ENCODE measurements around the gene IL32. TPM values are rescaled to one million over a fixed set of nuclear protein-coding genes. Genes with fewer than 3 reads are reported as not detected.
A peak's percentile ranks its signal among the peaks of the same experiment; 100 is the strongest.

The IL32 gene
- total RNA-seq, 2 donors from 2014 or later = 184 to 238 TPM

DNA sequence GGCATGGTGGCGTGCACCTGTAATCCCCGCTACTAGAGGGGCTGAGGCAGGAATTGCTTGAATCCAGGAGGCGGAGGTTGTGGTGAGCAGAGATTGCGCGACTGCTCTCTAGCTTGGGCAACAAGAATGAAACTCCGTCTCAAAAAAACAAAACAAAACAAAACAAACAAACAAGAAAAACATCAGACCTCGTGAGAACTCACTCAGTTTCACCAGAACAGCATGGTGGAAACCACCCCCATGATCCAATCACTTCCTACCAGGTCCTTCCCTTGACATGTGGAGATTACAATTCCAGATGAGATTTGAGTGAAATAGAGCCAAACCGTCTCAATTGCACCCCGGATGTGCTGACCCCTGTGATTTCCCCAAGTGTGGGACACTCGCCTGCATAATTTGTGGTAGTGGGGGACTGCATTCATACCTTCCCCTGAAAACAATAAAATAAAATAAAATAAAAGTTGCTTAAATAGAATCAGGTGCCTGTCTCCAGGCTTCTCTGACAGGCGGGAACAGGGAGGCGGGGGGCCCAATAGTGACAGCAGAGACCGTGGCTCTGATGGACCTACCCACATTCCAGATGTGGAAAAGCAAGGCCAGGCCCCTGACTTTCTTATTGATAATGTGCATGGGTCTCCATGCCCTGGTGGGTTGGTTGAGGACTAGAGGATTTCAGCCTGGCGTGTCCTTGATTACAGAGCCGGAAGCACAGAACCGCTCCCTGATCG is 20.6 kb downstream of the IL32 start:
- WGBS, 2 donors = 75 to 84% methylated on average over 17 of the region's 17 CpGs
- Histone ChIP-seq H3K36me3 (replicated peaks in 1 of 2; ENCODE audit: insufficient read depth in 1 of 2, low read depth in 2 of 2) (no peaks in the 10 kb centered on the region), H3K4me1 (no peaks in the 10 kb centered on the region), H3K4me3 (no peak overlapping the region), H3K27me3 (no peaks in the 10 kb centered on the region), H3K27ac (no peak overlapping the region), H3K9me3 (no peaks in the 10 kb centered on the region)
- TF ChIP-seq, protein P1, sequence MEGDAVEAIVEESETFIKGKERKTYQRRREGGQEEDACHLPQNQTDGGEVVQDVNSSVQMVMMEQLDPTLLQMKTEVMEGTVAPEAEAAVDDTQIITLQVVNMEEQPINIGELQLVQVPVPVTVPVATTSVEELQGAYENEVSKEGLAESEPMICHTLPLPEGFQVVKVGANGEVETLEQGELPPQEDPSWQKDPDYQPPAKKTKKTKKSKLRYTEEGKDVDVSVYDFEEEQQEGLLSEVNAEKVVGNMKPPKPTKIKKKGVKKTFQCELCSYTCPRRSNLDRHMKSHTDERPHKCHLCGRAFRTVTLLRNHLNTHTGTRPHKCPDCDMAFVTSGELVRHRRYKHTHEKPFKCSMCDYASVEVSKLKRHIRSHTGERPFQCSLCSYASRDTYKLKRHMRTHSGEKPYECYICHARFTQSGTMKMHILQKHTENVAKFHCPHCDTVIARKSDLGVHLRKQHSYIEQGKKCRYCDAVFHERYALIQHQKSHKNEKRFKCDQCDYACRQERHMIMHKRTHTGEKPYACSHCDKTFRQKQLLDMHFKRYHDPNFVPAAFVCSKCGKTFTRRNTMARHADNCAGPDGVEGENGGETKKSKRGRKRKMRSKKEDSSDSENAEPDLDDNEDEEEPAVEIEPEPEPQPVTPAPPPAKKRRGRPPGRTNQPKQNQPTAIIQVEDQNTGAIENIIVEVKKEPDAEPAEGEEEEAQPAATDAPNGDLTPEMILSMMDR (IDR thresholded peaks at IDR 0.05) = no peak
- TF ChIP-seq POLR2A (IDR thresholded peaks at IDR 0.05) = no peak
- no peak for ATAC-seq
- no peak for DNase-seq
- intact Hi-C loops (cut with DNase I) = no loop called here

DNA sequence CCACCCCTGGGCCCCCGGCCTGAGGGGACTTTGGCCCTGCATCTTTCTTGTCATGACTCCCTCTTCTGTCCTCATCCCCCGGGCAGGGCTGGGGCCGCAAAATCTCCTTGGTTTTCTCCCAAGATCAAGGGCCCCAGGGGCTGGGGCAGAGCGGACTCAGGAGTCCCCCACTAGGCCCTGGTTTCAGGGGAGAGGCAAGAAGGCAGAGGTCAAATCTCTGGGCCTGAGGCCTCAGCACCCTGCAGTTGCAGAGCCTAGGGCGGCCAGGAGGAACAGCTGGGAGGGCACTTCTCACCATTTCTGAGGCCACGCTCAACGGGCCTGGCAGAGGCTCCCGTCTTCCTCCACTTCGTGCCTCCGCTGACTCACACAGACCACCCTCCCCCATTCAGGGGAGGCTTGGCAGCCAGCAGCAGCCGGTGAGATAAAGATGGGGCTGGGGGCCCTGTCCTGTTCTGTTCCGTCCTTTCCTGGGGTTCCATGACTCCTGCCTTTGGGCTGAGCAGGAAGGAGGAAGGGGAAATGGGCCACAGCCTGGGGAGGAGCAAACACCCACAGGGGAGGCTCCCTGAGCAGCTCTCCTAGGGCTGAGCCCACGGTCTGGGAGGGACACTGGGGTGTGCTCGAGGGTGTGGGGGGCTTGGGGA is 21.3 kb downstream of the IL32 start:
- DNase-seq = no peak
- H3K36me3 ChIP-seq (replicated peaks in 1 of 2; ENCODE audit: insufficient read depth in 1 of 2, low read depth in 2 of 2) = no peaks in the 10 kb centered on the region
- H3K27me3 ChIP-seq = no peaks in the 10 kb centered on the region
- ATAC-seq = peak; percentile 12
- 75 to 77% methylated on average over 7 to 14 of the region's 14 CpGs for WGBS, 2 donors
- H3K4me1 ChIP-seq = no peaks in the 10 kb centered on the region
- no peaks in the 10 kb centered on the region for H3K9me3 ChIP-seq
- intact Hi-C loops (cut with DNase I) = no loop called here
- H3K27ac ChIP-seq = peak overlapping the region in 2 of 4 donors; percentile 12 to 52
- no peak overlapping the region for H3K4me3 ChIP-seq
- TF ChIP-seq, protein P1 (IDR thresholded peaks at IDR 0.05) = no peak
- TF ChIP-seq POLR2A (IDR thresholded peaks at IDR 0.05) = no peak

DNA sequence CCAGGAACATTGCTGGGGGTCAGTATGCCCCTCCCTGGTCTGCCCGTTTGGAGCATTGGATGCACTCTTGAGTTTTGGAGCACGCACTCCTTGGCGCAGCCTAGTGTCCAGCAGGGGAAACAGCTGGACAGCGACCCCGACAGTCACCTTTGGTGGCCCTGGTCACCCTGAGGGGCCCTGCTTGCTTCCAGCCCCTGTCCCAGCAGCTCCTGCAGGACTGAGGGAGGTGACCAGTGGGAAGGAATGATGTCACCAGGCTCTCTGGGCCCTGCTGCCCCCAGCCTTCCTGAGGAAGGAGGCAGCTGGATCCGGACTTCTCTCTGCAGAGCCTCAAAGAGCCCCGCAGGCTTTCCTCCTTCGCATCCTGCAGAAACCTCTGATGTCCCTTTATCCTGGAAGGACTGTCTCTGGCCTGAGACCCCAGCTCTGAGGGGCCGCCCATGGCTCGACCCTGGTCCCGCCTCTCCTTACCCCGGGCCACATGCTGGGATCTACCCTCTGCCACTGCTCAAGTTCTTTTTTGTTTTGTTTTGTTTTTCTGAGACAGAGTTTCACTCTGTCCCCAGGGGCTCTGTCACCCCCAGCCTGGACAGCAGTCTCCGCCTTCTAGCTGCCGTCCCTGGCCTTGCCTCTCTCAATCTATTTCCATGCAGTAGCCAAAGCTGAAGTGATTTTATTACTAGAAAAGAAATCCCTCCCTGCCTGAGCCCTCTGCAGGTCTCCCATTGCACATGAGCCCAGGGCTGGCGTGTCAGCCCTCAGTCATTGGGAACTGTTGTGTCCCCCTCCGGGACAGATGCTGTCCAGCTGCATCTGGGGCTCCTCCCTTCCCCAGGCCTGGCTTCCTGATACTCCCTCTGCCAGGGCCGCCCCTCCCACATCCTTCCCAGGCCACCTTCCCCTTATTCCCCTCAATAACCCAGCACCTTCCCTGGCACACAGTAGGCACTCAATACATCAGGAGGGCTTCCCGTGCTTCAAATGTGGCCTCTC is 22.1 kb downstream of the IL32 start:
- no peak overlapping the region for H3K4me3 ChIP-seq

DNA sequence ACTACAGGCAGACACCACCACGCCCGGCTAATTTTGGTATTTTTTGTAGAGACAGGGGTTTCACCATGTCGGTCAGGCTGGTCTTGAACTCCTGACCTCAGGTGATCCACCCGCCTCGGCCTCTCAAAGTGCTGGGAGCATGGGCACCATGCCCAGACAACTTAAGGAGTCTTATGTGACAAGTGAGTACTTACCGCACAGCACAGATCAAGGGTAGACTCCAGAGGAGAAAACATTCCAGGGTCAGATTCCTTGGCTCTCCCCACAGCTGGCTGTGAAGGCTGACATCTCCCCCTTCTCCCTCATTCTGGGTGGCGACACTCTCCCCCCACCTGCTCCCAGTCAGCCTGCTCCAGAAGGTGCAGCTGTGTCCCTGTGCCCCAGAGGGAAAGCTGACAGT is 23.0 kb downstream of the IL32 start:
- Histone ChIP-seq H3K27me3 (no peaks in the 10 kb centered on the region), H3K27ac (no peak overlapping the region), H3K36me3 (replicated peaks in 1 of 2; ENCODE audit: insufficient read depth in 1 of 2, low read depth in 2 of 2) (no peaks in the 10 kb centered on the region), H3K4me3 (no peak overlapping the region), H3K9me3 (no peaks in the 10 kb centered on the region), H3K4me1 (no peaks in the 10 kb centered on the region)
- DNase-seq = no peak
- intact Hi-C loops (cut with DNase I) = no loop called here
- WGBS, 2 donors = 73 to 80% methylated on average over 7 of the region's 7 CpGs
- no peak for ATAC-seq
- TF ChIP-seq, protein P1 (IDR thresholded peaks at IDR 0.05) = no peak
- TF ChIP-seq POLR2A (IDR thresholded peaks at IDR 0.05) = no peak

More for the DNA sequence above, 22.1 kb downstream of the IL32 start:
- Histone ChIP-seq H3K36me3 (replicated peaks in 1 of 2; ENCODE audit: insufficient read depth in 1 of 2, low read depth in 2 of 2) (no peaks in the 10 kb centered on the region), H3K4me1 (no peaks in the 10 kb centered on the region), H3K27me3 (no peaks in the 10 kb centered on the region), H3K9me3 (no peaks in the 10 kb centered on the region), H3K27ac (peak overlapping the region in 2 of 4 donors; percentile 12 to 52)
- DNase-seq (no peak), ATAC-seq (peak; percentile 25)
- intact Hi-C loops (cut with DNase I) = no loop called here
- TF ChIP-seq, protein P1 (IDR thresholded peaks at IDR 0.05) = peak in 3 of 7 experiments; percentile 6 to 27 (median 10)
- no peak for TF ChIP-seq POLR2A (IDR thresholded peaks at IDR 0.05)
- WGBS, 2 donors = 69 to 70% methylated on average over 13 to 18 of the region's 18 CpGs
